ENCODE results near the gene MYG1.
A peak's percentile ranks its signal among the peaks of the same experiment; 100 is the strongest.

MYG1 gene

GRCh38 chr12:53299454-53300180, at the start of gene MYG1:
Gene MYG1 (plus strand): TSS chr12:53299695. CDS start chr12:53299738, 43 bp downstream.
- peak; percentile 53 to 70 for DNase-seq (ENCODE audit: low read depth in 2 of 2, low spot score in 1 of 2)

DNA sequence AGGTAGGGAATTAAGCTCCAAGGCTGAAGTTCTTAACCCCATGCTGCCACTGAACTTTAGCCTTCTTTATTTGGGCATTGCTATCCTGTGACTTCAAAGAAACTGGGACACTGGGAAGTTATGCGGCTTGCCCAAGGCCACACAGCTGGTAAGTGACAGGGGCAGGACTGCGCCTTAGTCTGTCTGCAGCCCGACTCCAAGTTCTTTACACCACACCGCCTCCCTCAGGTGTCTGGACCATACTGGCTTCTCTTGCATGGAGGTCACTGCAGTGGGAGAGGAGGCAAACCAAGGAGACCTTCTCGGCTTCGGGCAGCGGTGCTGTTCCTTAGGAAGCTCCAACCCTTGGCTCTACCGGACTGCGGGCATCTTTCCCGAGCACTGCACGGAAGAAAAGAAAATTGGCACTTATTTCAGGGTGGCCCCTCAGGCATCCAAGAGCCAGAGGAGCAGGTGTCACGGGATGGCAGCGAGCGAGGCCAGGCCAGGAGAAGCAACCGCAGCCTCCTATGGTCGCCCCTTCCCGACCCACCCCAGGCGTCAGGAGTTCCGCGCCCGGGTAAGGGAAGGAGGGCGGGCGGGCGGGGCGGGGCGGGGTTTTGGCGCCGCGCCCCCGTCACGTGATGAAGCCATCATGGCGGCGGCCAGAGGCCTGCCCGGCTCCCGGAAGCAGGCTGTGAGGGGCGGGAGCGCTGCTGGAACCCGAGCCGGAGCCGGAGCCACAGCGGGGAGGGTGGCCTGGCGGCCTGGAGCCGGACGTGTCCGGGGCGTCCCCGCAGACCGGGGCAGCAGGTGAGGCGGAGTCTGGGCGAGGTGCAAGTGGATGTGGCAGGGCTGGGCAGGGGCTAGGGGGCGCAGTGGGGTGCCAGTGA, 47.8 kb upstream of the MYG1 start:
- DNase-seq (ENCODE audit: low read depth in 2 of 2, low spot score in 1 of 2): peak in 1 of 2 donors; percentile 43

- no peak for DNase-seq (ENCODE audit: low read depth in 2 of 2, low spot score in 1 of 2)
Measured at GRCh38 chr12:53252349-53252916, 47.1 kb upstream of the MYG1 start.

DNA sequence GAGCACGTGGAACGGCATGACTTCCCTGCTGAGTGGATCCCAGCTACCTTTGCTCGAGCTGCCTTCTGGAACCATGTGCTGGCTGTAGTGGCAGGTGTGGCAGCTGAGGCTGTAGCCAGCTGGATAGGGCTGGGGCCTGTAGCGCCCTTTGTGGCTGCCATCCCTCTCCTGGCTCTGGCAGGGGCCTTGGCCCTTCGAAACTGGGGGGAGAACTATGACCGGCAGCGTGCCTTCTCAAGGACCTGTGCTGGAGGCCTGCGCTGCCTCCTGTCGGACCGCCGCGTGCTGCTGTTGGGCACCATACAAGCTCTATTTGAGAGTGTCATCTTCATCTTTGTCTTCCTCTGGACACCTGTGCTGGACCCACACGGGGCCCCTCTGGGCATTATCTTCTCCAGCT, 46.2 kb upstream of the MYG1 start:
- no peak for DNase-seq (ENCODE audit: low read depth in 2 of 2, low spot score in 1 of 2)

GRCh38 chr12:53254816-53255545, 44.5 kb upstream of the MYG1 start:
- DNase-seq (ENCODE audit: low read depth in 2 of 2, low spot score in 1 of 2): no peak

GRCh38 chr12:53255996-53256395, 43.5 kb upstream of the MYG1 start:
- no peak for DNase-seq (ENCODE audit: low read depth in 2 of 2, low spot score in 1 of 2)

DNA sequence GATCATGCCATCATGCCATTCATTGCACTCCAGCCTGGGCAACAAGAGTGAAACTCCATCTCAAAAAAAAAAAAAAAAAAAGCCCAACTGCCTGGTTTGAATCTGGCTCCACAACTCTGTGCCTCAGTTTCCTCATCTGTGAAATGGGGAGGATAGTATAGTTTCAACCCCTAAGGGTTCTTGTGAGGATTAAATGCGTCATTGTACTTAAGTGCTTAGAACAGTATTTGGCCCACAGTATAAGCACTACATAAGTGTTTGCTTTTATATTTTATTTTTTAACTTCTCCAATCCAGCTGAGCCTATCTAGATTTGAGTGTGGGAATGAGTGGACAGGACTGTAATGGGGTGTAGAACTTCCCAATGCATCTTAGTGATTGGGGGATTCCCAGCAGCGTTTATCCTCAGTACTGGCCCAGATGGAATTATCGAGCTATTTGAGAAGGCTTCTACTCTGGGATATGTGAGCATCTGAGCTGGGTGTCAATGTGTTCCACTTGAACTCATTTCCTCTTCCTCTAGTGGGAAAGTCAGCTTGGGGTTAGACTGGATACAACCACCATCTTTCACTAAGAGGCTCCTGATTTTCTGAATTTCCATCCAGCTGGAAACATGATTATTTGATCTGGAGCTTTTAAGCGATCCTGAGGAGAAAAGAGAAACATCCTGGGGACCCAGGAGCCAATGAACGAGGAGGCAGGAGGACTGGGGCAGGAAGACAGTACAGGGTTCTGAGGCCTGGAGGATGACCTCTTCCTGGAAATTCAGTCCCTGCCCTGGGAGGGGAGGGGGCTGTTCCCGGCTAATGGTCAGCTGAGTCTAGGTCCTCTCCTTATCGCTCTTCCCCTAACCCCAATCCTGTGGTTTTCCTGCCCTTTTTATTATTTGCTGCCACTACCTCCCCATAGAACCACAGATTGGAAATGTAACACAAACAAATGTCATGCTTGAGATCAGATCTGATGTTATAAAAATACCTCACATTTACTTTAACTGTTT, 40.7 kb upstream of the MYG1 start:
- no peak for DNase-seq (ENCODE audit: low read depth in 2 of 2, low spot score in 1 of 2)

DNA sequence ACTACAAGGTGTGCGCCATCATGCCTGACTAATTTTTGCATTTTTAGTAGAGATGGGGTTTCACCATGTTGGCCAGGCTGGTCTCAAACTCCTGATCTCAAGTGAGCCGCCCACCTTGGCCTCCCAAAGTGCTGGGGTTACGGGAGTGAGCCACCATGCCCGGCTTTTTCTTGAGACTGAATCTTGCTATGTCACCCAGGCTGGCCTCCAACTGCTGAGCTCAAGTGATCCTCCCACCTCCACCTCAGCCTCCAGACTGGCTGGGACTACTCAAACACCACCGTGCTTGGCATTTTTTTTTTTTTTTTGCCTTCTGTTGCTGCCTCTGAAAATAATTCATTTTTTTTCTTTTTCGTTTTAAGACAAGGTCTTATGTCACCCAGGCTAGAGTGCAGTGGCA, 39.6 kb upstream of the MYG1 start:
- DNase-seq (ENCODE audit: low read depth in 2 of 2, low spot score in 1 of 2): no peak

- no peak for DNase-seq (ENCODE audit: low read depth in 2 of 2, low spot score in 1 of 2)
Measured at GRCh38 chr12:53265783-53266182, 33.7 kb upstream of the MYG1 start.

GRCh38 chr12:53267306-53267998, 32.0 kb upstream of the MYG1 start:
- no peak for DNase-seq (ENCODE audit: low read depth in 2 of 2, low spot score in 1 of 2)

GRCh38 chr12:53267999-53268629, 31.4 kb upstream of the MYG1 start, which contains the start of gene ESPL1:
Gene ESPL1 (plus strand): TSS chr12:53268299. CDS start chr12:53268767, 468 bp downstream.
- peak; percentile 52 to 74 for DNase-seq (ENCODE audit: low read depth in 2 of 2, low spot score in 1 of 2)

GRCh38 chr12:53268630-53269562, 30.6 kb upstream of the MYG1 start:
- DNase-seq (ENCODE audit: low read depth in 2 of 2, low spot score in 1 of 2): no peak

- no peak for DNase-seq (ENCODE audit: low read depth in 2 of 2, low spot score in 1 of 2)
Measured at GRCh38 chr12:53274445-53274844, 25.1 kb upstream of the MYG1 start.

DNA sequence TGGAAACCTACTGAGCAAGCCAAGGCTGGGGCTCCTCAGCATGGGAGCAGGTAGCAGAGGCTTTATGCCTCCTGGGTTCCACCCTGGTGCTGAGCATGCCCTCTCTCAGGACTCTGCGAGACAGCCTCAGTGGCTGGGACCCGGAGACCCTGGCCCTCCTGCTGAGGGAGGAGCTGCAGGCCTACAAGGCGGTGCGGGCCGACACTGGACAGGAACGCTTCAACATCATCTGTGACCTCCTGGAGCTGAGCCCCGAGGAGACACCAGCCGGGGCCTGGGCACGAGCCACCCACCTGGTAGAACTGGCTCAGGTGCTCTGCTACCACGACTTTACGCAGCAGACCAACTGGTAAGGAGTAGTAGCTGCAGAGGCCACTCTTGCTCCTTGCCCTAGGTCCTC, 23.0 kb upstream of the MYG1 start:
- no peak for DNase-seq (ENCODE audit: low read depth in 2 of 2, low spot score in 1 of 2)

DNA sequence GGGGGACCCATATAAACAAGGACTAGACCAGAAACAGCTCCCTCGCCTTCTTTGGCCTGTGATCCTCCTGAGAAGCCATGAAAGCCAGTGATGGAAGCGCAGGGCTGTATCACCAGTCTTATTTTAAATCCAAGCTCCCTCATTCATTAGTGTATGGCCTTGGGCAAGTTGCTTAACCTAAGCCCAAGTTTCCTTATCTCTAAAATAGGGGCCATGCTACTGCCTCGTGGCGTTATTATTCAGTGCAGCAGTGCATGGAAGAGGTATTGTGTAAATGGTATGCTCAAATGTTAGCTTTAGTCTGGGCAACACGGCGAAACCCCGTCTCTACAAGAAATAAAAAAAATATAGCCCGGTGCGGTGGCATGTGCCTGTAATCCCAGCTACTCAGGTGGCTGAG, 21.5 kb upstream of the MYG1 start:
- no peak for DNase-seq (ENCODE audit: low read depth in 2 of 2, low spot score in 1 of 2)

DNA sequence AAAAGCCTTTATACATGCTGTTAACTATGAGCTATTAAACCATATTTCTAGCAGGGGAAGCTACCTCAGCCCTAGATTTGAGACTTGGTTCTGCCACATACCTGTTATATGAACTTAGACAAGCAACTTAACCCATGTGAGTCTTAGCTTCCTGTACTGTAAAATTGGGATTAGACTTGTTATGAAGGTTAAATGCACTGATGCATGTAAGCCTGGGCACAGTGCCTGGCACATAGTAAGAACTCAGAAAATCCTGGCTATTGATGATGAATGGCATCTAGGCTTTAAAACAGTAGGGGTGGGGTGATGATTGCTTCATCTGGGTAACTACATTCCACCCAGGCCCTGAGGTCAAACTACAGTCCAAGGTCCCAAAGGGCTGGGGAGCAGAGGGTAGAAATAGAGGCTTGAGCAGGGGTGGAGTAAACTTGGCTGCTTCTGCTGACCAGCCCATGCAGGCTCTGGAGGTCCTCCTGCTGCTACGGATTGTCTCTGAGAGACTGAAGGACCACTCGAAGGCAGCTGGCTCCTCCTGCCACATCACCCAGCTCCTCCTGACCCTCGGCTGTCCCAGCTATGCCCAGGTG, 20.1 kb upstream of the MYG1 start:
- no peak for DNase-seq (ENCODE audit: low read depth in 2 of 2, low spot score in 1 of 2)

DNA sequence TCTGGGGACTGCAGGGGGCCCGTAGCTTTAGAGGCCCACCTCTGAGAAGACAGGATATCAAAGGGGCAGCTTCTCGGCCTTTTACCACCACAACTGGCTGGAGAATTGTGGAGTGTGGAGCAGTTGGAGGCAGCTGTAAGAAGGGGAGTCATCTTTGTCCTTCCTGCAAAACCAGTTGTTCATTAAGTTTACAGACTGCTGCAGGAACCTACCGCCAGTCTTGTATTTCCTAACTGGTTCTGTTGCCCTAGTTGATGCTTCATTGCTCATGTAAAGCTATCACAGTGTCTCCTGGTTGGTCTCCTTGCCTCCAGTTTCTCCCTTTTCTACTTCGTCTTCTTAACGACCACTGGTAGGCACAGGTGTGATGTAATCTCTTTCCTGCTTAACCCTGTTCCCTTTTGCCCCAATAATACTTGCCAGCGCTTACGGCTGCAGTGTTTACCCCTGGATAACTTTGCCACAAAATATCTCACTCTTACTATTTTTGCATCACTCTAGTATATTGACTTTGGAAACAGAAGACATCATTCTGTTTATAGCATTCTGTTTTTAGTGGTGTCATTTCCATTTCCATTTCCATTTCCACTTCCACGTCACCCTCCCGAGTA, 19.5 kb upstream of the MYG1 start:
- DNase-seq (ENCODE audit: low read depth in 2 of 2, low spot score in 1 of 2): no peak
